H1 (cell line): ENCODE data around the gene C16orf87. TPM values are rescaled to one million over a fixed set of nuclear protein-coding genes. Genes with fewer than 3 reads are reported as not detected.

ENCODE experiments used
- GTF2F1 ChIP-seq: IDR thresholded peaks from 2 replicates; pipeline ENCODE4 v1.6.1; 2012; ENCODE audit warnings: low read depth, low read length, improper control_type of control experiment, borderline replicate concordance
- KDM1A ChIP-seq: fragments of 200-600, 300-600 bp; sonication (generic); IDR thresholded peaks from 2 replicates; pipeline ENCODE4 v1.7.1; 2016; ENCODE audit warnings: mild to moderate bottlenecking, low read length, borderline replicate concordance
- NANOG ChIP-seq: IDR thresholded peaks from 2 replicates; pipeline ENCODE4 v1.6.1; 2011; ENCODE audit warnings: low read length, low read depth, mild to moderate bottlenecking, inconsistent platforms; ENCODE audit not compliant: insufficient read depth, poor library complexity, severe bottlenecking
- RAD21 ChIP-seq, 2 experiments: IDR thresholded peaks in 1 of 2; conservative IDR thresholded peaks in 1 of 2; 2 replicates each; pipeline ENCODE4 v1.6.1; 2011; ENCODE audit warnings: low read depth in 2 of 2, low read length in 2 of 2, improper control_type of control experiment in 1 of 2, inconsistent platforms in 1 of 2, mild to moderate bottlenecking in 1 of 2, moderate library complexity in 1 of 2
- SIRT6 ChIP-seq: IDR thresholded peaks from one replicate; pipeline ENCODE4 v1.7.1; 2012; ENCODE audit warnings: low read length, inconsistent platforms
- SP2 ChIP-seq: IDR thresholded peaks from 2 replicates; pipeline ENCODE4 v1.6.1; 2012; ENCODE audit warnings: mild to moderate bottlenecking, low read length, inconsistent platforms
- SP4 ChIP-seq: IDR thresholded peaks from 2 replicates; pipeline ENCODE4 v1.6.1; 2012; ENCODE audit warnings: low read length, inconsistent platforms
- TCF12 ChIP-seq: IDR thresholded peaks from 2 replicates; pipeline ENCODE4 v1.6.1; 2011; ENCODE audit warnings: low read depth, mild to moderate bottlenecking, low read length
- YY1 ChIP-seq: IDR thresholded peaks from 2 replicates; pipeline ENCODE4 v1.6.1; 2011; ENCODE audit warnings: low read depth, mild to moderate bottlenecking, low read length
- polyA plus RNA-seq, 7 experiments: library from polyadenylated mRNA; depleted of rRNA in 3 of 7; stranded (reverse) in 5 of 7; unstranded in 2 of 7; fragments of >200 nt in 5 of 7; fragments of 200-250 nt in 2 of 7; gene quantifications; 1 replicate in 5 of 7; 2 replicates in 1 of 7; 4 replicates in 1 of 7; pipeline versions ENCODE4 v1.2.1 to v1.2.3, GENCODE V29; 2011 to 2013; ENCODE audit warnings: missing spikeins in 2 of 7, mixed read lengths in 2 of 7
- total RNA-seq: library from RNA; stranded (reverse); fragmentation: NEBNext Ultra II Directional; extraction: Animal tissue kit (Norgen Biotek cat#: 25700); gene quantifications from 2 replicates; pipeline ENCODE4 v1.2.1, GENCODE V29; 2021
- TF ChIP-seq, protein P1 (sequence below): fragments of 300-600 bp; sonication (generic); IDR thresholded peaks from 2 replicates; pipeline ENCODE4 v1.7.1; 2012; ENCODE audit warnings: low read length, moderate library complexity, mild to moderate bottlenecking, inconsistent platforms; ENCODE audit not compliant: insufficient replicate concordance
- TF ChIP-seq, protein P2 (sequence below): IDR thresholded peaks from 2 replicates; pipeline ENCODE4 v1.6.1; 2012; ENCODE audit warnings: inconsistent platforms

The C16orf87 gene
- total and polyA plus RNA-seq, 2 of the 8 experiments (the other 6 are each of a cell fraction or from before 2014, with no cell fraction given), result 4.8 to 21.8 TPM

DNA sequence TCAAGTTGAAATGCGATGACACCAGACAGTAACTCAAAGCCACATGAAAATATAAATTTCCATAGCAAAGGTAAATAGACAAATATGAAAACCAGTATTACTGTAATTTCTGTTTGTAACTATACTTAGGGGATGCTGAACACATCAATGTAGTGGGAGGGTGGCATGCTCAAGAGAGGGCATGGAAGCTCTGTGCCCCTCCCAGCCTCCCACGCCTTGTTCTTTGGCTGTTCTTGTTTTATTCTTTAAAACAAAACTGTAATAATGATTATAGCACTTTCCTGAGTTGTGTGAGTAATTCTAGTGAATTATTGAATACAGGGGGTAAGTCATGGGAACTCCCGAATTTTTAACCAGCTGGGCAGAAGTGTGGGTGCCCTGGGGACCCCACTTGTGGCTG, 42.2 kb upstream of the C16orf87 start (continued):
- TF ChIP-seq, protein P1, sequence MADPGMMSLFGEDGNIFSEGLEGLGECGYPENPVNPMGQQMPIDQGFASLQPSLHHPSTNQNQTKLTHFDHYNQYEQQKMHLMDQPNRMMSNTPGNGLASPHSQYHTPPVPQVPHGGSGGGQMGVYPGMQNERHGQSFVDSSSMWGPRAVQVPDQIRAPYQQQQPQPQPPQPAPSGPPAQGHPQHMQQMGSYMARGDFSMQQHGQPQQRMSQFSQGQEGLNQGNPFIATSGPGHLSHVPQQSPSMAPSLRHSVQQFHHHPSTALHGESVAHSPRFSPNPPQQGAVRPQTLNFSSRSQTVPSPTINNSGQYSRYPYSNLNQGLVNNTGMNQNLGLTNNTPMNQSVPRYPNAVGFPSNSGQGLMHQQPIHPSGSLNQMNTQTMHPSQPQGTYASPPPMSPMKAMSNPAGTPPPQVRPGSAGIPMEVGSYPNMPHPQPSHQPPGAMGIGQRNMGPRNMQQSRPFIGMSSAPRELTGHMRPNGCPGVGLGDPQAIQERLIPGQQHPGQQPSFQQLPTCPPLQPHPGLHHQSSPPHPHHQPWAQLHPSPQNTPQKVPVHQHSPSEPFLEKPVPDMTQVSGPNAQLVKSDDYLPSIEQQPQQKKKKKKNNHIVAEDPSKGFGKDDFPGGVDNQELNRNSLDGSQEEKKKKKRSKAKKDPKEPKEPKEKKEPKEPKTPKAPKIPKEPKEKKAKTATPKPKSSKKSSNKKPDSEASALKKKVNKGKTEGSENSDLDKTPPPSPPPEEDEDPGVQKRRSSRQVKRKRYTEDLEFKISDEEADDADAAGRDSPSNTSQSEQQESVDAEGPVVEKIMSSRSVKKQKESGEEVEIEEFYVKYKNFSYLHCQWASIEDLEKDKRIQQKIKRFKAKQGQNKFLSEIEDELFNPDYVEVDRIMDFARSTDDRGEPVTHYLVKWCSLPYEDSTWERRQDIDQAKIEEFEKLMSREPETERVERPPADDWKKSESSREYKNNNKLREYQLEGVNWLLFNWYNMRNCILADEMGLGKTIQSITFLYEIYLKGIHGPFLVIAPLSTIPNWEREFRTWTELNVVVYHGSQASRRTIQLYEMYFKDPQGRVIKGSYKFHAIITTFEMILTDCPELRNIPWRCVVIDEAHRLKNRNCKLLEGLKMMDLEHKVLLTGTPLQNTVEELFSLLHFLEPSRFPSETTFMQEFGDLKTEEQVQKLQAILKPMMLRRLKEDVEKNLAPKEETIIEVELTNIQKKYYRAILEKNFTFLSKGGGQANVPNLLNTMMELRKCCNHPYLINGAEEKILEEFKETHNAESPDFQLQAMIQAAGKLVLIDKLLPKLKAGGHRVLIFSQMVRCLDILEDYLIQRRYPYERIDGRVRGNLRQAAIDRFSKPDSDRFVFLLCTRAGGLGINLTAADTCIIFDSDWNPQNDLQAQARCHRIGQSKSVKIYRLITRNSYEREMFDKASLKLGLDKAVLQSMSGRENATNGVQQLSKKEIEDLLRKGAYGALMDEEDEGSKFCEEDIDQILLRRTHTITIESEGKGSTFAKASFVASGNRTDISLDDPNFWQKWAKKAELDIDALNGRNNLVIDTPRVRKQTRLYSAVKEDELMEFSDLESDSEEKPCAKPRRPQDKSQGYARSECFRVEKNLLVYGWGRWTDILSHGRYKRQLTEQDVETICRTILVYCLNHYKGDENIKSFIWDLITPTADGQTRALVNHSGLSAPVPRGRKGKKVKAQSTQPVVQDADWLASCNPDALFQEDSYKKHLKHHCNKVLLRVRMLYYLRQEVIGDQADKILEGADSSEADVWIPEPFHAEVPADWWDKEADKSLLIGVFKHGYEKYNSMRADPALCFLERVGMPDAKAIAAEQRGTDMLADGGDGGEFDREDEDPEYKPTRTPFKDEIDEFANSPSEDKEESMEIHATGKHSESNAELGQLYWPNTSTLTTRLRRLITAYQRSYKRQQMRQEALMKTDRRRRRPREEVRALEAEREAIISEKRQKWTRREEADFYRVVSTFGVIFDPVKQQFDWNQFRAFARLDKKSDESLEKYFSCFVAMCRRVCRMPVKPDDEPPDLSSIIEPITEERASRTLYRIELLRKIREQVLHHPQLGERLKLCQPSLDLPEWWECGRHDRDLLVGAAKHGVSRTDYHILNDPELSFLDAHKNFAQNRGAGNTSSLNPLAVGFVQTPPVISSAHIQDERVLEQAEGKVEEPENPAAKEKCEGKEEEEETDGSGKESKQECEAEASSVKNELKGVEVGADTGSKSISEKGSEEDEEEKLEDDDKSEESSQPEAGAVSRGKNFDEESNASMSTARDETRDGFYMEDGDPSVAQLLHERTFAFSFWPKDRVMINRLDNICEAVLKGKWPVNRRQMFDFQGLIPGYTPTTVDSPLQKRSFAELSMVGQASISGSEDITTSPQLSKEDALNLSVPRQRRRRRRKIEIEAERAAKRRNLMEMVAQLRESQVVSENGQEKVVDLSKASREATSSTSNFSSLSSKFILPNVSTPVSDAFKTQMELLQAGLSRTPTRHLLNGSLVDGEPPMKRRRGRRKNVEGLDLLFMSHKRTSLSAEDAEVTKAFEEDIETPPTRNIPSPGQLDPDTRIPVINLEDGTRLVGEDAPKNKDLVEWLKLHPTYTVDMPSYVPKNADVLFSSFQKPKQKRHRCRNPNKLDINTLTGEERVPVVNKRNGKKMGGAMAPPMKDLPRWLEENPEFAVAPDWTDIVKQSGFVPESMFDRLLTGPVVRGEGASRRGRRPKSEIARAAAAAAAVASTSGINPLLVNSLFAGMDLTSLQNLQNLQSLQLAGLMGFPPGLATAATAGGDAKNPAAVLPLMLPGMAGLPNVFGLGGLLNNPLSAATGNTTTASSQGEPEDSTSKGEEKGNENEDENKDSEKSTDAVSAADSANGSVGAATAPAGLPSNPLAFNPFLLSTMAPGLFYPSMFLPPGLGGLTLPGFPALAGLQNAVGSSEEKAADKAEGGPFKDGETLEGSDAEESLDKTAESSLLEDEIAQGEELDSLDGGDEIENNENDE, result no peak
- no peak for TF ChIP-seq GTF2F1
- TF ChIP-seq SIRT6, result no peak
- no peak for TF ChIP-seq NANOG
- TF ChIP-seq, protein P2, sequence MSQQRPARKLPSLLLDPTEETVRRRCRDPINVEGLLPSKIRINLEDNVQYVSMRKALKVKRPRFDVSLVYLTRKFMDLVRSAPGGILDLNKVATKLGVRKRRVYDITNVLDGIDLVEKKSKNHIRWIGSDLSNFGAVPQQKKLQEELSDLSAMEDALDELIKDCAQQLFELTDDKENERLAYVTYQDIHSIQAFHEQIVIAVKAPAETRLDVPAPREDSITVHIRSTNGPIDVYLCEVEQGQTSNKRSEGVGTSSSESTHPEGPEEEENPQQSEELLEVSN, result no peak
- TF ChIP-seq KDM1A, result no peak
- TF ChIP-seq SP2, result no peak
- no peak for TF ChIP-seq SP4
- no peak for TF ChIP-seq TCF12
- no peak for TF ChIP-seq YY1
- TF ChIP-seq RAD21 (IDR thresholded peaks at IDR 0.05 in 1 of 2, conservative IDR thresholded peaks at IDR 0.05 in 1 of 2; ENCODE audit: low read depth in 2 of 2, low read length in 2 of 2), result no peak
